Karpas-422 (cell line): ENCODE data around the gene SYNE1. TPM values are rescaled to one million over a fixed set of nuclear protein-coding genes. Genes with fewer than 3 reads are reported as not detected.
A peak's percentile ranks its signal among the peaks of the same experiment; 100 is the strongest.

ENCODE experiments used
- DNase-seq: peaks from one replicate; pipeline ENCODE4 v3.0.0-alpha.2; 2015
- H2AFZ ChIP-seq: fragments of 200-600 bp; sonication (generic); 2 replicates; pipeline ENCODE4 v1.6.1; 2014; ENCODE audit warnings: antibody characterized with exemption, low read length, mixed read lengths
- H3K27ac ChIP-seq: fragments of 200-600 bp; sonication (generic); 2 replicates; pipeline ENCODE4 v1.5.1; 2014; ENCODE audit warnings: mild to moderate bottlenecking, low read length, moderate library complexity
- H3K27me3 ChIP-seq: fragments of 200-600 bp; sonication (generic); 2 replicates; pipeline ENCODE4 v1.6.1; 2014; ENCODE audit warnings: low read length, mixed read lengths
- H3K36me3 ChIP-seq: fragments of 200-600 bp; sonication (generic); 2 replicates; pipeline ENCODE4 v1.6.1; 2014; ENCODE audit warnings: low read length, mixed read lengths; ENCODE audit not compliant: insufficient read depth
- H3K4me1 ChIP-seq: fragments of 200-600 bp; sonication (generic); 2 replicates; pipeline ENCODE4 v1.6.1; 2014; ENCODE audit warnings: mild to moderate bottlenecking, low read length, mixed read lengths
- H3K4me2 ChIP-seq: fragments of 200-600 bp; sonication (generic); 2 replicates; pipeline ENCODE4 v1.6.1; 2014; ENCODE audit warnings: low read length, low read depth, mild to moderate bottlenecking; ENCODE audit not compliant: poor library complexity, severe bottlenecking
- H3K4me3 ChIP-seq: fragments of 200-600 bp; sonication (generic); 2 replicates; pipeline ENCODE4 v1.5.1; 2014; ENCODE audit warnings: mild to moderate bottlenecking, antibody characterized with exemption, low read length, mixed read lengths
- H3K79me2 ChIP-seq: fragments of 200-600 bp; sonication (generic); 2 replicates; pipeline ENCODE4 v1.6.1; 2014; ENCODE audit warnings: mild to moderate bottlenecking, low read length, mixed read lengths
- H3K9ac ChIP-seq: fragments of 200-600 bp; sonication (generic); 2 replicates; pipeline ENCODE4 v1.6.0; 2014; ENCODE audit warnings: low read length
- H3K9me2 ChIP-seq: fragments of 200-600 bp; sonication (generic), shearing (Covaris generic); replicated peaks from 2 replicates; pipeline ENCODE4 v1.6.0; 2014; ENCODE audit warnings: mild to moderate bottlenecking, low read length, moderate library complexity; ENCODE audit not compliant: insufficient read depth
- H3K9me3 ChIP-seq: fragments of 300-700, 200-600 bp; sonication (generic); 2 replicates; pipeline ENCODE4 v1.6.1; 2014; ENCODE audit warnings: low read length, mixed read lengths
- H4K20me1 ChIP-seq: fragments of 200-600 bp; sonication (generic); 2 replicates; pipeline ENCODE4 v1.6.1; 2014; ENCODE audit warnings: mild to moderate bottlenecking, antibody characterized with exemption, low read length, low read depth; ENCODE audit not compliant: insufficient read depth
- total RNA-seq: library from RNA; depleted of rRNA; stranded (reverse); fragments of >200 nt; shearing (Covaris generic); gene quantifications from 2 replicates; pipeline ENCODE4 v1.2.3, GENCODE V29; 2014; ENCODE audit warnings: low replicate concordance

Gene SYNE1
- total RNA-seq, 1 experiment from 2014 or later, result 137 TPM

GRCh38 chr6:152305672-152306071 is 331.5 kb downstream of the SYNE1 start:
- H3K9ac ChIP-seq, result no peak overlapping the region
- H3K4me3 ChIP-seq, result no peak overlapping the region
- no peak overlapping the region for H3K4me2 ChIP-seq
- H3K4me1 ChIP-seq, result peaks cover 20% of the 10 kb centered on the region
- no peaks in the 10 kb centered on the region for H3K27me3 ChIP-seq
- DNase-seq, result no peak
- peak overlapping the region; percentile 81; the same call in 1 of the 2 replicates for H2AFZ ChIP-seq
- H4K20me1 ChIP-seq, result no peaks in the 10 kb centered on the region
- no peaks in the 10 kb centered on the region for H3K9me3 ChIP-seq
- no peaks in the 10 kb centered on the region for H3K36me3 ChIP-seq
- no peak overlapping the region for H3K27ac ChIP-seq
- H3K79me2 ChIP-seq, result peaks cover 11% of the 10 kb centered on the region
- H3K9me2 ChIP-seq, result no peaks in the 10 kb centered on the region

GRCh38 chr6:152301765-152302568 is 335.2 kb downstream of the SYNE1 start:
- H3K27me3 ChIP-seq, result no peaks in the 10 kb centered on the region
- no peaks in the 10 kb centered on the region for H3K9me2 ChIP-seq
- no peaks in the 10 kb centered on the region for H4K20me1 ChIP-seq
- H3K4me3 ChIP-seq, result peak overlapping the region; percentile 85
- peaks cover 50% of the 10 kb centered on the region for H3K4me1 ChIP-seq
- H3K79me2 ChIP-seq, result peaks cover 25% of the 10 kb centered on the region
- H3K9me3 ChIP-seq, result no peaks in the 10 kb centered on the region
- peak; percentile 94 for DNase-seq
- H3K4me2 ChIP-seq, result peak overlapping the region; percentile 89
- H2AFZ ChIP-seq, result peak overlapping the region; percentile 45; the same call in 1 of the 2 replicates
- no peaks in the 10 kb centered on the region for H3K36me3 ChIP-seq
- peak overlapping the region; percentile 78 for H3K9ac ChIP-seq
- peak overlapping the region; percentile 99 for H3K27ac ChIP-seq

GRCh38 chr6:152301021-152301764 is 336.0 kb downstream of the SYNE1 start:
- DNase-seq, result peak; percentile 50
- Histone ChIP-seq H3K4me3 (peak overlapping the region; percentile 85), H3K4me1 (peaks cover 58% of the 10 kb centered on the region), H3K9ac (peak overlapping the region; percentile 78), H2AFZ (peak overlapping the region; percentile 45; the same call in 1 of the 2 replicates), H3K36me3 (peaks cover 3% of the 10 kb centered on the region; the same call in 1 of the 2 replicates), H3K9me3 (no peaks in the 10 kb centered on the region), H3K79me2 (peaks cover 33% of the 10 kb centered on the region), H4K20me1 (no peaks in the 10 kb centered on the region), H3K27ac (peak overlapping the region; percentile 99), H3K27me3 (no peaks in the 10 kb centered on the region), H3K4me2 (peak overlapping the region; percentile 89), H3K9me2 (no peaks in the 10 kb centered on the region)

- Histone ChIP-seq H4K20me1 (no peaks in the 10 kb centered on the region), H3K9ac (peak overlapping the region; percentile 78), H3K4me2 (peak overlapping the region; percentile 89), H3K9me2 (no peaks in the 10 kb centered on the region), H3K36me3 (peaks cover 10% of the 10 kb centered on the region; the same call in 1 of the 2 replicates), H3K9me3 (no peaks in the 10 kb centered on the region), H3K27ac (peak overlapping the region; percentile 99), H2AFZ (no peak overlapping the region), H3K4me1 (peaks cover 65% of the 10 kb centered on the region), H3K79me2 (peaks cover 40% of the 10 kb centered on the region), H3K27me3 (no peaks in the 10 kb centered on the region), H3K4me3 (peak overlapping the region; percentile 85)
- DNase-seq, result peak; percentile 75
Measured at GRCh38 chr6:152300517-152300916, 336.6 kb downstream of the SYNE1 start.

DNA sequence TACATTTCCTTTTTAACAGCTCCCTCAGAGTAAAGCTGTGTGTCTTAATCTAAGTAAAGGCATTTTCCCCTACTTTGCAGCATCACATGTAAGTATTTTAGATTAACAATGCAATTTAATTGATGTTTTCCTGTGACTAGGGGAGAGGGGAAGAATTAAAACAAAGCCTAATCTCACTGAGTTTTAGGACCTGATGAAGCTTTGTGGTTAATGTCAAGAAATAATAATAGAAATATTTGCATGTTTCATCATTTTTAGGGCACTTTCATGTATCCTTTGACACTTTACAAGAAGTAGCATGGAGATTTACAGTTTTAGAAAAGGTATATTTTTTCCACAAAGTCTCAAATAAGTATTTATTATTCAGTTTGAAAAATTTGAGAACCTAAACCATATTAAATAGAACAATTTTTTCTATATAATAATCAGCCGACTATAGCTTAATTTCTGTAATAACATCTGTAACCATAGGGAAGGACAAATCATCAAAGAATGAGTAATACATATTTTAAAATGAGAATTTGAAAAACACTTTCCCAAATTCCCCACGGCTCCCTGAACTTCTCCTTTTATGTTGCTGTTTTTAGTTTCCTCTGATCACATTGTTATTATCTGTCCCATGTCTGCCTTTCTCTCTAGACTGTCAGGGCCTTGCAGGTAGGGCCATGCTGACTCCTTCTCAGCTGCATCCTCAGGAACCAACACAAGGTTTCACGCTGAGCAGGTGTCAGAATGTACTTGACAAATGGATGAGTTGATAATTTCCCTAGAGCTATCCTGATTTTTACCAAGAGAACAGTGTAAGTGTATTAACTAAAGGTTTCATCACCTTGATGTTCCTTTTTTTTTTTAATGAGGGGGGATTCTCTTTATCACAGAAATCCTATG is 338.1 kb downstream of the SYNE1 start:
- H3K27ac ChIP-seq, result peak overlapping the region; percentile 99
- H3K9ac ChIP-seq, result peak overlapping the region; percentile 78
- H3K4me2 ChIP-seq, result peak overlapping the region; percentile 89
- H3K36me3 ChIP-seq, result peaks cover 17% of the 10 kb centered on the region; the same call in 1 of the 2 replicates
- no peak overlapping the region for H2AFZ ChIP-seq
- no peaks in the 10 kb centered on the region for H3K9me2 ChIP-seq
- H3K27me3 ChIP-seq, result no peaks in the 10 kb centered on the region
- peak overlapping the region; percentile 85 for H3K4me3 ChIP-seq
- no peaks in the 10 kb centered on the region for H4K20me1 ChIP-seq
- peak; percentile 86 for DNase-seq
- H3K79me2 ChIP-seq, result peaks cover 48% of the 10 kb centered on the region
- H3K9me3 ChIP-seq, result no peaks in the 10 kb centered on the region
- H3K4me1 ChIP-seq, result peaks cover 72% of the 10 kb centered on the region

DNA sequence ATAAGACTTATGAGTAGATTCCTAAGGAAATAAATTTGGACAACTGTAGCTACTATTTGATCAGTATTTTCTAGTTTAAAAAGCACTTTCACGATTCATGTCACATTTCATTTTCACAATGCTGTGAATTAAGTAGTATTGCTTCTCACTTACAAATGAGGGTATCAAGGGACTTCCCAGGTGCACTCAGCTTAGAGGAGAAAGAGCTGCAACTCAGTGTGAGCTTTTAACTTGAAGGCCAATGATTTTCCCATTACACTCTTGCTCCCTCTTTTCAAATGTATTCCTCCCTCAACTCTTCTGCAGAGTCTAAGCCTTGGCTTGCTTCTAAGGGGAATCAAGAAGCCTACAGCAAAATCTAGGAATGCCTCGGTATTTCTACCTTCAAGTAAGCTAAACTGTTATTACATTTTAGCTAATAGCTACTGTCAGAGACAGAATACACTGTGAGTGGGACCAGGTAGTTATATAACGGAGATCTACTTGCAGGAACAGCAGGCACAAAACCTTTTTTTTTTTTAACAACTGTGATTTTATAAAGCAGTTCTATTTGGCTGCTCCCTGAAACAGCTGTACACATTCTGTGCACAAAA is 339.0 kb downstream of the SYNE1 start:
- Histone ChIP-seq H3K4me3 (peak overlapping the region; percentile 85), H3K27me3 (no peaks in the 10 kb centered on the region), H3K4me2 (peak overlapping the region; percentile 89), H3K27ac (peak overlapping the region; percentile 99), H3K9ac (peak overlapping the region; percentile 78), H3K9me2 (no peaks in the 10 kb centered on the region), H4K20me1 (no peaks in the 10 kb centered on the region), H3K36me3 (peaks cover 27% of the 10 kb centered on the region; the same call in 1 of the 2 replicates), H3K4me1 (peaks cover 68% of the 10 kb centered on the region), H3K79me2 (peaks cover 57% of the 10 kb centered on the region), H2AFZ (no peak overlapping the region), H3K9me3 (no peaks in the 10 kb centered on the region)
- peak; percentile 86 for DNase-seq

DNA sequence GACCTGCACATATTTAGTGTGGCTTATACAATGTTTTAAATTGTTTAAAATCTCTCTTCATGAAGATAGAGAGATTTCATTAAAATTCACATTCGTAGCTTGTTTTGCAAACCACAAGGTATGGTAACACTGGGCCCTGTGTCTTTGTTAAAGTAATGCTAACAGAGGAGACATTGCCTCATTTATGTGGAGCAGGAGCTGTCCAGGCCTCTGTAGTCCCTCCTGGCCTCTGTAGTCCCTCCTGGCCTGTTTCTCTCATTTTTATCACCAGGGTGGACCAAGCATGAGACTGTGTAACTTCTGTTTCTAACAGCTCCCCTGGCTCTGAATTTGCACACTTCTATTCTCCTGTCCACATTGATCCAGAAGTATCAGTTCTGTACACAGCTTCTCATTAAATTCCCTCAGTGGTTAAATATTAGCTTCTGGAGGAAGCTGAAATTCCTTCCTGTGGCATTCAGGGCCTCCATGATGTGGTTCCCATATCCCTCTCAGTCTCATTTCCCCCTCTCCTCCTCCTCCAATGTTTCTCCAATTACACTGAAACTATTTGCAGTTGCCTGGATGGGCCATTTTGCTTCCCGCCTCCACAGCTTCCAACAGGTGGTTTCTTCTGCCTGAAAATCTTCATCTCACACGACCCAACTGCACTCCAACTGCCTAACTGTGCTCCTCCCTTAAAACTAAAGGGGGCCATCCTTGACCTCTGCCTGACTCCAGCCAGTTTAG is 340.4 kb downstream of the SYNE1 start:
- no peaks in the 10 kb centered on the region for H4K20me1 ChIP-seq
- H3K4me3 ChIP-seq, result peak overlapping the region; percentile 26; the same call in 1 of the 2 replicates
- H3K4me1 ChIP-seq, result peaks cover 59% of the 10 kb centered on the region
- peak overlapping the region; percentile 78 for H3K9ac ChIP-seq
- H2AFZ ChIP-seq, result no peak overlapping the region
- DNase-seq, result no peak
- H3K27ac ChIP-seq, result peak overlapping the region; percentile 99
- H3K4me2 ChIP-seq, result peak overlapping the region; percentile 89
- H3K9me3 ChIP-seq, result no peaks in the 10 kb centered on the region
- H3K79me2 ChIP-seq, result peaks cover 70% of the 10 kb centered on the region
- H3K36me3 ChIP-seq, result peaks cover 39% of the 10 kb centered on the region; the same call in 1 of the 2 replicates
- no peaks in the 10 kb centered on the region for H3K27me3 ChIP-seq
- no peaks in the 10 kb centered on the region for H3K9me2 ChIP-seq
